SK-N-SH treated with all-trans-retinoic acid at 6 μM for 48 hours (cell line): Measurements from ENCODE around the gene CADM2.

Experiments used
- ATAC-seq: fragments of 200-7000 bp; cut with Tn5 transposase; 3 replicates; pipeline ENCODE4 v1.9.1; 2020; ENCODE audit warnings: mild to moderate bottlenecking, moderate library complexity
- ARNTL ChIP-seq: fragments of 450-650 bp; formaldehyde crosslinking; IDR thresholded peaks from 2 replicates; pipeline ENCODE4 v1.5.0; 2020; ENCODE audit warnings: low read depth, mild to moderate bottlenecking, moderate library complexity, borderline replicate concordance
- BACH2 ChIP-seq: fragments of 250-450 bp; sonication (Bioruptor Pico); IDR thresholded peaks from 2 replicates; pipeline ENCODE4 v1.9.0; 2021; ENCODE audit warnings: mild to moderate bottlenecking, borderline replicate concordance
- CSDC2 ChIP-seq: fragments of 250-450 bp; sonication (Bioruptor Pico); IDR thresholded peaks from 2 replicates; pipeline ENCODE4 v1.5.0; 2020; ENCODE audit warnings: mild to moderate bottlenecking, moderate library complexity
- ESRRG ChIP-seq: fragments of 250-450 bp; sonication (Bioruptor Pico); IDR thresholded peaks from 2 replicates; pipeline ENCODE4 v1.6.1; 2021; ENCODE audit warnings: mild to moderate bottlenecking
- GLIS3 ChIP-seq: fragments of 250-450 bp; sonication (Bioruptor Pico); IDR thresholded peaks from 2 replicates; pipeline ENCODE4 v1.5.0; 2020; ENCODE audit warnings: mild to moderate bottlenecking, moderate library complexity
- OSR1 ChIP-seq: fragments of 250-450 bp; sonication (Bioruptor Pico); IDR thresholded peaks from 2 replicates; pipeline ENCODE4 v1.8.0; 2022; ENCODE audit warnings: moderate library complexity, mild to moderate bottlenecking, inconsistent platforms
- PPARA ChIP-seq: fragments of 250-450 bp; sonication (Bioruptor Pico); IDR thresholded peaks from 2 replicates; pipeline ENCODE4 v1.5.0; 2020; ENCODE audit warnings: mild to moderate bottlenecking, borderline replicate concordance
- RARB ChIP-seq: fragments of 250-450 bp; sonication (Bioruptor Pico); IDR thresholded peaks from 2 replicates; pipeline ENCODE4 v1.8.0; 2021; ENCODE audit warnings: mild to moderate bottlenecking, moderate library complexity
- SNAI2 ChIP-seq: fragments of 250-450 bp; sonication (Bioruptor Pico); IDR thresholded peaks from 2 replicates; pipeline ENCODE4 v1.5.0; 2020; ENCODE audit warnings: mild to moderate bottlenecking, moderate library complexity
- TCF4 ChIP-seq: fragments of 250-450 bp; sonication (Bioruptor Pico); IDR thresholded peaks from 2 replicates; pipeline ENCODE4 v1.8.0; 2021; ENCODE audit warnings: mild to moderate bottlenecking, moderate library complexity, borderline replicate concordance
- ZC3H10 ChIP-seq: fragments of 250-450 bp; sonication (Bioruptor Pico); IDR thresholded peaks from 2 replicates; pipeline ENCODE4 v1.5.1; 2021; ENCODE audit warnings: mild to moderate bottlenecking, moderate library complexity
- ZFP30 ChIP-seq: fragments of 450-650 bp; formaldehyde crosslinking; IDR thresholded peaks from 2 replicates; pipeline ENCODE4 v1.5.0; 2022; ENCODE audit warnings: mild to moderate bottlenecking, moderate library complexity
- ZNF70 ChIP-seq: fragments of 450-650 bp; formaldehyde crosslinking; IDR thresholded peaks from 2 replicates; pipeline ENCODE4 v1.5.0; 2020; ENCODE audit warnings: mild to moderate bottlenecking, moderate library complexity
- TF ChIP-seq, protein P1 (sequence below): fragments of 250-450 bp; sonication (Bioruptor Pico); IDR thresholded peaks from 2 replicates; pipeline ENCODE4 v1.5.1; 2020; ENCODE audit warnings: low read depth, mild to moderate bottlenecking, moderate library complexity
- TF ChIP-seq, protein P2 (sequence below): fragments of 250-450 bp; sonication (Bioruptor Pico); IDR thresholded peaks from 2 replicates; pipeline ENCODE4 v1.8.0; 2021; ENCODE audit warnings: low read depth, mild to moderate bottlenecking, moderate library complexity, borderline replicate concordance
- TF ChIP-seq, protein P3 (sequence below): fragments of 250-450 bp; sonication (Bioruptor Pico); IDR thresholded peaks from 2 replicates; pipeline ENCODE4 v1.8.0; 2020; ENCODE audit warnings: mild to moderate bottlenecking, moderate library complexity, borderline replicate concordance
- TF ChIP-seq, protein P4 (sequence below): fragments of 250-450 bp; sonication (Bioruptor Pico); IDR thresholded peaks from 2 replicates; pipeline ENCODE4 v1.5.1; 2021; ENCODE audit warnings: mild to moderate bottlenecking, moderate library complexity
- TF ChIP-seq, protein P5 (sequence below): fragments of 250-450 bp; sonication (Bioruptor Pico); IDR thresholded peaks from 2 replicates; pipeline ENCODE4 v1.5.0; 2020; ENCODE audit warnings: mild to moderate bottlenecking, moderate library complexity

The CADM2 gene

DNA sequence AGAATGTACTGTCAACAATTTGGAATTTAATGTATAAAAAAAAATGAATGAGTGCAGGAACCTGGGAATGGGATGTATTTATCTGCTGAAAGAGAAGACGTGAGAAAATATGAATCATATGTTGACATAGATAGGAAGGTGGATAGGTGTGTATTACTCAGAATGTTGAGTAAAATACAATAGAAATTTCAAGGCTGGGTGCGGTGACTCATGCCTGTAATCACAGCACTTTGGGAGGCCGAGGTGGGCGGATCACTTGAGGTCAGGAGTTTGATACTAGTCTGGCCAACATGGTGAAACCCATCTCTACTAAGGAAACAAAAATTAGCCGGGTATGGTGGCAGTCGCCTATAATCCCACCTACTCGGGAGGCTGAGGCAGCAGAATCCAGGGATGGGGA lies 202.8 kb downstream of the CADM2 start (continued):
- TF ChIP-seq, protein P1, sequence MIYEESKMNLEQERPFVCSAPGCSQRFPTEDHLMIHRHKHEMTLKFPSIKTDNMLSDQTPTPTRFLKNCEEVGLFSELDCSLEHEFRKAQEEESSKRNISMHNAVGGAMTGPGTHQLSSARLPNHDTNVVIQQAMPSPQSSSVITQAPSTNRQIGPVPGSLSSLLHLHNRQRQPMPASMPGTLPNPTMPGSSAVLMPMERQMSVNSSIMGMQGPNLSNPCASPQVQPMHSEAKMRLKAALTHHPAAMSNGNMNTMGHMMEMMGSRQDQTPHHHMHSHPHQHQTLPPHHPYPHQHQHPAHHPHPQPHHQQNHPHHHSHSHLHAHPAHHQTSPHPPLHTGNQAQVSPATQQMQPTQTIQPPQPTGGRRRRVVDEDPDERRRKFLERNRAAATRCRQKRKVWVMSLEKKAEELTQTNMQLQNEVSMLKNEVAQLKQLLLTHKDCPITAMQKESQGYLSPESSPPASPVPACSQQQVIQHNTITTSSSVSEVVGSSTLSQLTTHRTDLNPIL (CRISPR knock-in tag), result no peak
- TF ChIP-seq ZNF70 (no peak), ZC3H10 (CRISPR knock-in tag) (no peak), CSDC2 (CRISPR knock-in tag) (no peak), ESRRG (no peak), TCF4 (no peak)
- TF ChIP-seq, protein P2, sequence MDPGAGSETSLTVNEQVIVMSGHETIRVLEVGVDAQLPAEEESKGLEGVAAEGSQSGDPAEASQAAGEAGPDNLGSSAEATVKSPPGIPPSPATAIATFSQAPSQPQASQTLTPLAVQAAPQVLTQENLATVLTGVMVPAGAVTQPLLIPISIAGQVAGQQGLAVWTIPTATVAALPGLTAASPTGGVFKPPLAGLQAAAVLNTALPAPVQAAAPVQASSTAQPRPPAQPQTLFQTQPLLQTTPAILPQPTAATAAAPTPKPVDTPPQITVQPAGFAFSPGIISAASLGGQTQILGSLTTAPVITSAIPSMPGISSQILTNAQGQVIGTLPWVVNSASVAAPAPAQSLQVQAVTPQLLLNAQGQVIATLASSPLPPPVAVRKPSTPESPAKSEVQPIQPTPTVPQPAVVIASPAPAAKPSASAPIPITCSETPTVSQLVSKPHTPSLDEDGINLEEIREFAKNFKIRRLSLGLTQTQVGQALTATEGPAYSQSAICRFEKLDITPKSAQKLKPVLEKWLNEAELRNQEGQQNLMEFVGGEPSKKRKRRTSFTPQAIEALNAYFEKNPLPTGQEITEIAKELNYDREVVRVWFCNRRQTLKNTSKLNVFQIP (CRISPR knock-in tag), result no peak

DNA sequence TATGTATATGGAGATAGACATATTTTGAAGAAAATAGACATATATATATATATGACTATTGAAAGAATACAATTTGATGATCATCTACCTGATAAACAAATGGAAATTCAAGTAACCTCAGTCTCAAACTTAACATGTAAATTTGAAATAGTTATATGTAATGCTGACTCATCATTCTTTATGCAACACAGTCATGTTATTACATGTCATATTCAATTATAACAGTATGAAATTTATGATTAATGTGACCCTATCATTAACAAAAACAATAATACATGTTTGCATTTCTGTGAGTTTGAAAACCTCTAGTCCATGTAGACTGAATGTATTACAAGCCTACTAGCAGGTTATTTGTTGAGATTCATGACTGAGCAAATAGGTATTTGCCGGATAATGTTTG lies 204.1 kb downstream of the CADM2 start:
- TF ChIP-seq BACH2 (CRISPR knock-in tag), result no peak
- TF ChIP-seq RARB (CRISPR knock-in tag), result no peak
- TF ChIP-seq TCF4, result no peak
- TF ChIP-seq OSR1 (CRISPR knock-in tag), result no peak
- TF ChIP-seq GLIS3, result no peak
- TF ChIP-seq ZNF70, result no peak
- TF ChIP-seq, protein P3, sequence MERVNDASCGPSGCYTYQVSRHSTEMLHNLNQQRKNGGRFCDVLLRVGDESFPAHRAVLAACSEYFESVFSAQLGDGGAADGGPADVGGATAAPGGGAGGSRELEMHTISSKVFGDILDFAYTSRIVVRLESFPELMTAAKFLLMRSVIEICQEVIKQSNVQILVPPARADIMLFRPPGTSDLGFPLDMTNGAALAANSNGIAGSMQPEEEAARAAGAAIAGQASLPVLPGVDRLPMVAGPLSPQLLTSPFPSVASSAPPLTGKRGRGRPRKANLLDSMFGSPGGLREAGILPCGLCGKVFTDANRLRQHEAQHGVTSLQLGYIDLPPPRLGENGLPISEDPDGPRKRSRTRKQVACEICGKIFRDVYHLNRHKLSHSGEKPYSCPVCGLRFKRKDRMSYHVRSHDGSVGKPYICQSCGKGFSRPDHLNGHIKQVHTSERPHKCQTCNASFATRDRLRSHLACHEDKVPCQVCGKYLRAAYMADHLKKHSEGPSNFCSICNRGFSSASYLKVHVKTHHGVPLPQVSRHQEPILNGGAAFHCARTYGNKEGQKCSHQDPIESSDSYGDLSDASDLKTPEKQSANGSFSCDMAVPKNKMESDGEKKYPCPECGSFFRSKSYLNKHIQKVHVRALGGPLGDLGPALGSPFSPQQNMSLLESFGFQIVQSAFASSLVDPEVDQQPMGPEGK (CRISPR knock-in tag), result no peak
- TF ChIP-seq, protein P2 (CRISPR knock-in tag), result no peak
- TF ChIP-seq, protein P4, sequence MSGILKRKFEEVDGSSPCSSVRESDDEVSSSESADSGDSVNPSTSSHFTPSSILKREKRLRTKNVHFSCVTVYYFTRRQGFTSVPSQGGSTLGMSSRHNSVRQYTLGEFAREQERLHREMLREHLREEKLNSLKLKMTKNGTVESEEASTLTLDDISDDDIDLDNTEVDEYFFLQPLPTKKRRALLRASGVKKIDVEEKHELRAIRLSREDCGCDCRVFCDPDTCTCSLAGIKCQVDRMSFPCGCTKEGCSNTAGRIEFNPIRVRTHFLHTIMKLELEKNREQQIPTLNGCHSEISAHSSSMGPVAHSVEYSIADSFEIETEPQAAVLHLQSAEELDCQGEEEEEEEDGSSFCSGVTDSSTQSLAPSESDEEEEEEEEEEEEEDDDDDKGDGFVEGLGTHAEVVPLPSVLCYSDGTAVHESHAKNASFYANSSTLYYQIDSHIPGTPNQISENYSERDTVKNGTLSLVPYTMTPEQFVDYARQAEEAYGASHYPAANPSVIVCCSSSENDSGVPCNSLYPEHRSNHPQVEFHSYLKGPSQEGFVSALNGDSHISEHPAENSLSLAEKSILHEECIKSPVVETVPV, result no peak
- no peak for TF ChIP-seq ZFP30 (CRISPR knock-in tag)
- no peak for TF ChIP-seq SNAI2 (CRISPR knock-in tag)
- ATAC-seq, result no peak

DNA sequence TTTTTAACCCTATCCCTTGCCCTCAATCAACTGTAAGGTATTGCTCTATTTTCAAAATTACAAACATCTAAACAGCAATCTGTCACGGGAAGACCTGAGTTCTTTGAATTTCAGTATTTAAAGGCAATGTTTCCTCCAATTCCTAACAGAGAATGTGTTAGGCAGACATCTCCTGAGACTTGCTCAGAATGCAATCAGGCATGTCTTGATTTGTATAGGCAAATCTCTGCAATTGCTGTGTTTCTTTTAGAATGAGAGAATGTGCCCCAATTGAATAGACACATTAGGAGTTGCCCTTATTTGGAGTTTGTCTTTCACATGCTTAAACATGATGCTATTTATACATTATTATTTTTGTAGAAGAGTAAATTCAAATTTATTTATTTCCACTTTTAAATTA lies 205.6 kb downstream of the CADM2 start:
- ATAC-seq, result no peak
- TF ChIP-seq TCF4, result no peak
- TF ChIP-seq SNAI2 (CRISPR knock-in tag), result no peak
- TF ChIP-seq ZC3H10 (CRISPR knock-in tag), result no peak
- no peak for TF ChIP-seq CSDC2 (CRISPR knock-in tag)
- TF ChIP-seq BACH2 (CRISPR knock-in tag), result no peak
- TF ChIP-seq, protein P5, sequence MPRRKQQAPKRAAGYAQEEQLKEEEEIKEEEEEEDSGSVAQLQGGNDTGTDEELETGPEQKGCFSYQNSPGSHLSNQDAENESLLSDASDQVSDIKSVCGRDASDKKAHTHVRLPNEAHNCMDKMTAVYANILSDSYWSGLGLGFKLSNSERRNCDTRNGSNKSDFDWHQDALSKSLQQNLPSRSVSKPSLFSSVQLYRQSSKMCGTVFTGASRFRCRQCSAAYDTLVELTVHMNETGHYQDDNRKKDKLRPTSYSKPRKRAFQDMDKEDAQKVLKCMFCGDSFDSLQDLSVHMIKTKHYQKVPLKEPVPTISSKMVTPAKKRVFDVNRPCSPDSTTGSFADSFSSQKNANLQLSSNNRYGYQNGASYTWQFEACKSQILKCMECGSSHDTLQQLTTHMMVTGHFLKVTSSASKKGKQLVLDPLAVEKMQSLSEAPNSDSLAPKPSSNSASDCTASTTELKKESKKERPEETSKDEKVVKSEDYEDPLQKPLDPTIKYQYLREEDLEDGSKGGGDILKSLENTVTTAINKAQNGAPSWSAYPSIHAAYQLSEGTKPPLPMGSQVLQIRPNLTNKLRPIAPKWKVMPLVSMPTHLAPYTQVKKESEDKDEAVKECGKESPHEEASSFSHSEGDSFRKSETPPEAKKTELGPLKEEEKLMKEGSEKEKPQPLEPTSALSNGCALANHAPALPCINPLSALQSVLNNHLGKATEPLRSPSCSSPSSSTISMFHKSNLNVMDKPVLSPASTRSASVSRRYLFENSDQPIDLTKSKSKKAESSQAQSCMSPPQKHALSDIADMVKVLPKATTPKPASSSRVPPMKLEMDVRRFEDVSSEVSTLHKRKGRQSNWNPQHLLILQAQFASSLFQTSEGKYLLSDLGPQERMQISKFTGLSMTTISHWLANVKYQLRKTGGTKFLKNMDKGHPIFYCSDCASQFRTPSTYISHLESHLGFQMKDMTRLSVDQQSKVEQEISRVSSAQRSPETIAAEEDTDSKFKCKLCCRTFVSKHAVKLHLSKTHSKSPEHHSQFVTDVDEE (CRISPR knock-in tag), result no peak
- TF ChIP-seq ARNTL, result no peak
- TF ChIP-seq, protein P1 (CRISPR knock-in tag), result no peak
- no peak for TF ChIP-seq RARB (CRISPR knock-in tag)
- no peak for TF ChIP-seq PPARA (CRISPR knock-in tag)
- TF ChIP-seq, protein P2 (CRISPR knock-in tag), result no peak
- no peak for TF ChIP-seq ZNF70
